ENCODE measurements around the gene TMOD1. TPM values are rescaled to one million over a fixed set of nuclear protein-coding genes. Genes with fewer than 3 reads are reported as not detected.
A peak's percentile ranks its signal among the peaks of the same experiment; 100 is the strongest.

The TMOD1 gene
- total and polyA plus RNA-seq, 9 of the 15 experiments (the other 6 are each of a cell fraction or from before 2014, with no cell fraction given) = 7.1 to 41.2 (median 14.2) TPM

DNA sequence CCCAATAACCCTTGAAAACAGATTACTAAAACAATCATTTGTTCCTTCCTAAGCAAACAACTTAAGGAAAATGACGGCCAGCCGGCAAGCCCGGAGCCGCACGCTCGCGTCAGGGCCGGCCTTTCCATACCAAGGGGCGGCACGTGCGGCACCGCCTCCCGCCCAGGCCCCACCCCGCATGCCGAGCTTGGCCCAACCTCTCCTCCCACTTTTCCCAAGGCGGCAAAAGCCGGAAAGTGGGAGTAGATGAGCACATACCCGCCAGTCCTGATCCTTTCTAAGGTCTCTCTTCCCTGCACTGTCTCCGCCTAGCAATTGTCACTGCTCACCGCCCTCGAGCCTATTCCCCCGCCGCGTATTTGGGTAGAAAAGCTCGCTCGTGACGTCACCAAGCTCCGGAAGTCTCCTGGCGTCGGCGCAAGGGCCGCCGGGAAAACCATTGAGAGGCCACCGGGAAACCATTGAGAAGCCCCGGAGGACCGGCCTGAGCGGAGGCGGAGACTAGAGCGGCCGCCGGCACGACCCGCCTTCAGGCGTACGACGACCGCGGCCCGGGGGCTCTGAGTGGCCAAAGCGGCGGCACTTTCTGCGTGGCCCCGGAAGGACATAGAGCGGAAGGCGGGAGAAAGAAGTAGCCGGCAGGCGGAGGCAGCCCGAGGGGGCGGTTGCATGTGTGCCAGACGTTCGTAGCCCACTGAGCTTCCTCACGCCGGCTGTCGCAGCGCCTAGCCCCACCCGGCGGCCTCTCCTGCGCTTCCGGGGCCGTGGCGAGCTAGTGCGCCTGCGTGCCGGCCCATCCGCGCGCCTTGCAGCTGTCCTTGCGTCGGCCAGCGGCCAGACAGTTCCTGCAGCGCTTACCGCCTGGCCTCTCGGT, 131.8 kb downstream of the TMOD1 start, which contains the start of the genes NCBP1 and TSTD2 (continued):
- TF ChIP-seq CXXC5 (CRISPR knock-in tag; IDR thresholded peaks at IDR 0.05) = peak; percentile 98
- no peak for TF ChIP-seq BRD9 (IDR thresholded peaks at IDR 0.05; ENCODE audit: low read depth, partially characterized antibody)
- no peak for TF ChIP-seq MEF2A (IDR thresholded peaks at IDR 0.05; ENCODE audit: control insufficient read depth, low read depth, low read length)
- TF ChIP-seq BRCA1 (IDR thresholded peaks at IDR 0.05) = no peak
- TF ChIP-seq BRCA1 (CRISPR knock-in tag; IDR thresholded peaks at IDR 0.05) = no peak
- no peak for TF ChIP-seq RBM25 (IDR thresholded peaks at IDR 0.05; ENCODE audit: low read depth, low read length, severe bottlenecking)
- no peak; the same call in 1 of the 2 replicates for TF ChIP-seq TEAD4 (IDR thresholded peaks at IDR 0.05; ENCODE audit: low read length)
- peak; percentile 95 for TF ChIP-seq TEAD4 (CRISPR knock-in tag; IDR thresholded peaks at IDR 0.05; ENCODE audit: borderline replicate concordance)
- peak; percentile 81 for TF ChIP-seq HMGN3 (IDR thresholded peaks at IDR 0.05; ENCODE audit: borderline replicate concordance, extremely low read depth, insufficient read length, low read depth, low read length)
- TF ChIP-seq TAF7 (tag; IDR thresholded peaks at IDR 0.05) = 0 out of 2 replicates have a peak, but pooled peaks have one; percentile 54
- TF ChIP-seq, protein P1, sequence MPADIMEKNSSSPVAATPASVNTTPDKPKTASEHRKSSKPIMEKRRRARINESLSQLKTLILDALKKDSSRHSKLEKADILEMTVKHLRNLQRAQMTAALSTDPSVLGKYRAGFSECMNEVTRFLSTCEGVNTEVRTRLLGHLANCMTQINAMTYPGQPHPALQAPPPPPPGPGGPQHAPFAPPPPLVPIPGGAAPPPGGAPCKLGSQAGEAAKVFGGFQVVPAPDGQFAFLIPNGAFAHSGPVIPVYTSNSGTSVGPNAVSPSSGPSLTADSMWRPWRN (IDR thresholded peaks at IDR 0.05; ENCODE audit: low read depth) = peak; percentile 66
- no peak for TF ChIP-seq ZNF551 (CRISPR knock-in tag; IDR thresholded peaks at IDR 0.05)
- peak; percentile 98 for TF ChIP-seq NR2C1 (IDR thresholded peaks at IDR 0.05)
- TF ChIP-seq NR2C1 (tag; IDR thresholded peaks at IDR 0.05) = peak; percentile 98
- TF ChIP-seq, protein P2, sequence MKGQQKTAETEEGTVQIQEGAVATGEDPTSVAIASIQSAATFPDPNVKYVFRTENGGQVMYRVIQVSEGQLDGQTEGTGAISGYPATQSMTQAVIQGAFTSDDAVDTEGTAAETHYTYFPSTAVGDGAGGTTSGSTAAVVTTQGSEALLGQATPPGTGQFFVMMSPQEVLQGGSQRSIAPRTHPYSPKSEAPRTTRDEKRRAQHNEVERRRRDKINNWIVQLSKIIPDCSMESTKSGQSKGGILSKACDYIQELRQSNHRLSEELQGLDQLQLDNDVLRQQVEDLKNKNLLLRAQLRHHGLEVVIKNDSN (CRISPR knock-in tag; IDR thresholded peaks at IDR 0.05) = peak; percentile 93
- TF ChIP-seq RUNX1 (IDR thresholded peaks at IDR 0.05; ENCODE audit: low read depth) = no peak
- TF ChIP-seq, protein P3, sequence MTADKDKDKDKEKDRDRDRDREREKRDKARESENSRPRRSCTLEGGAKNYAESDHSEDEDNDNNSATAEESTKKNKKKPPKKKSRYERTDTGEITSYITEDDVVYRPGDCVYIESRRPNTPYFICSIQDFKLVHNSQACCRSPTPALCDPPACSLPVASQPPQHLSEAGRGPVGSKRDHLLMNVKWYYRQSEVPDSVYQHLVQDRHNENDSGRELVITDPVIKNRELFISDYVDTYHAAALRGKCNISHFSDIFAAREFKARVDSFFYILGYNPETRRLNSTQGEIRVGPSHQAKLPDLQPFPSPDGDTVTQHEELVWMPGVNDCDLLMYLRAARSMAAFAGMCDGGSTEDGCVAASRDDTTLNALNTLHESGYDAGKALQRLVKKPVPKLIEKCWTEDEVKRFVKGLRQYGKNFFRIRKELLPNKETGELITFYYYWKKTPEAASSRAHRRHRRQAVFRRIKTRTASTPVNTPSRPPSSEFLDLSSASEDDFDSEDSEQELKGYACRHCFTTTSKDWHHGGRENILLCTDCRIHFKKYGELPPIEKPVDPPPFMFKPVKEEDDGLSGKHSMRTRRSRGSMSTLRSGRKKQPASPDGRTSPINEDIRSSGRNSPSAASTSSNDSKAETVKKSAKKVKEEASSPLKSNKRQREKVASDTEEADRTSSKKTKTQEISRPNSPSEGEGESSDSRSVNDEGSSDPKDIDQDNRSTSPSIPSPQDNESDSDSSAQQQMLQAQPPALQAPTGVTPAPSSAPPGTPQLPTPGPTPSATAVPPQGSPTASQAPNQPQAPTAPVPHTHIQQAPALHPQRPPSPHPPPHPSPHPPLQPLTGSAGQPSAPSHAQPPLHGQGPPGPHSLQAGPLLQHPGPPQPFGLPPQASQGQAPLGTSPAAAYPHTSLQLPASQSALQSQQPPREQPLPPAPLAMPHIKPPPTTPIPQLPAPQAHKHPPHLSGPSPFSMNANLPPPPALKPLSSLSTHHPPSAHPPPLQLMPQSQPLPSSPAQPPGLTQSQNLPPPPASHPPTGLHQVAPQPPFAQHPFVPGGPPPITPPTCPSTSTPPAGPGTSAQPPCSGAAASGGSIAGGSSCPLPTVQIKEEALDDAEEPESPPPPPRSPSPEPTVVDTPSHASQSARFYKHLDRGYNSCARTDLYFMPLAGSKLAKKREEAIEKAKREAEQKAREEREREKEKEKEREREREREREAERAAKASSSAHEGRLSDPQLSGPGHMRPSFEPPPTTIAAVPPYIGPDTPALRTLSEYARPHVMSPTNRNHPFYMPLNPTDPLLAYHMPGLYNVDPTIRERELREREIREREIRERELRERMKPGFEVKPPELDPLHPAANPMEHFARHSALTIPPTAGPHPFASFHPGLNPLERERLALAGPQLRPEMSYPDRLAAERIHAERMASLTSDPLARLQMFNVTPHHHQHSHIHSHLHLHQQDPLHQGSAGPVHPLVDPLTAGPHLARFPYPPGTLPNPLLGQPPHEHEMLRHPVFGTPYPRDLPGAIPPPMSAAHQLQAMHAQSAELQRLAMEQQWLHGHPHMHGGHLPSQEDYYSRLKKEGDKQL (CRISPR knock-in tag; IDR thresholded peaks at IDR 0.05; ENCODE audit: borderline replicate concordance) = 0 out of 2 replicates have a peak, but pooled peaks have one; percentile 94
- TF ChIP-seq NFYB (IDR thresholded peaks at IDR 0.05; ENCODE audit: extremely low read depth, insufficient read length) = peak; percentile 51
- TF ChIP-seq, protein P4, sequence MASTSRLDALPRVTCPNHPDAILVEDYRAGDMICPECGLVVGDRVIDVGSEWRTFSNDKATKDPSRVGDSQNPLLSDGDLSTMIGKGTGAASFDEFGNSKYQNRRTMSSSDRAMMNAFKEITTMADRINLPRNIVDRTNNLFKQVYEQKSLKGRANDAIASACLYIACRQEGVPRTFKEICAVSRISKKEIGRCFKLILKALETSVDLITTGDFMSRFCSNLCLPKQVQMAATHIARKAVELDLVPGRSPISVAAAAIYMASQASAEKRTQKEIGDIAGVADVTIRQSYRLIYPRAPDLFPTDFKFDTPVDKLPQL (IDR thresholded peaks at IDR 0.05; ENCODE audit: extremely low read depth, insufficient read length) = no peak
- TF ChIP-seq CREB1 (IDR thresholded peaks at IDR 0.05) = peak; percentile 90
- peak; percentile 92 for TF ChIP-seq CREB1 (CRISPR knock-in tag; IDR thresholded peaks at IDR 0.05)

Measured in K562 (cell line).